Activated T-cell treated with anti-CD3 and anti-CD28 coated beads, Interleukin-2, amount 50 U/mL, for 1 hour (primary cell): ENCODE data around the gene PRKG1.
"Not testable (repeated sequence)": the region's sequence is repeated elsewhere in the genome, so short reads cannot be mapped to it uniquely, and the experiment has no call there.

Source experiments
- DNase-seq: peaks from one replicate; pipeline ENCODE4 v3.0.0-alpha.2; 2020

The PRKG1 gene

GRCh38 chr10:51668336-51668689, 594.0 kb downstream of the PRKG1 start:
- no peak for DNase-seq

- DNase-seq: no peak
Observed at GRCh38 chr10:51669041-51669440, 594.8 kb downstream of the PRKG1 start.

GRCh38 chr10:51672039-51672535, 597.8 kb downstream of the PRKG1 start:
- DNase-seq: no peak

GRCh38 chr10:51675088-51675487, 600.8 kb downstream of the PRKG1 start:
- DNase-seq: no peak

GRCh38 chr10:51679841-51680240, 605.6 kb downstream of the PRKG1 start:
- no peak for DNase-seq

- DNase-seq: no peak
Observed at GRCh38 chr10:51683031-51683691, 608.9 kb downstream of the PRKG1 start.

GRCh38 chr10:51685768-51686167, 611.5 kb downstream of the PRKG1 start:
- no peak for DNase-seq

GRCh38 chr10:51687296-51687695, 613.0 kb downstream of the PRKG1 start:
- no peak for DNase-seq

GRCh38 chr10:51688826-51689225, 614.5 kb downstream of the PRKG1 start:
- DNase-seq: not testable (repeated sequence)

- no peak for DNase-seq
Observed at GRCh38 chr10:51689536-51689935, 615.2 kb downstream of the PRKG1 start.

- no peak for DNase-seq
Observed at GRCh38 chr10:51691135-51691534, 616.8 kb downstream of the PRKG1 start.

GRCh38 chr10:51694086-51694768, 619.9 kb downstream of the PRKG1 start:
- DNase-seq: no peak

- no peak for DNase-seq
Observed at GRCh38 chr10:51696251-51696650, 622.0 kb downstream of the PRKG1 start.

GRCh38 chr10:51698473-51699063, 624.3 kb downstream of the PRKG1 start:
- DNase-seq: no peak

GRCh38 chr10:51699145-51699474, 624.8 kb downstream of the PRKG1 start:
- no peak for DNase-seq

GRCh38 chr10:51699475-51700227, 625.4 kb downstream of the PRKG1 start, which contains the start of gene CSTF2T:
Gene CSTF2T (minus strand): TSS chr10:51699595. CDS start chr10:51699549, 46 bp downstream.
- peak; percentile 88 for DNase-seq

- no peak for DNase-seq
Observed at GRCh38 chr10:51700228-51700817, 626.0 kb downstream of the PRKG1 start.

- DNase-seq: no peak
Observed at GRCh38 chr10:51705774-51706173, 631.5 kb downstream of the PRKG1 start.

GRCh38 chr10:51706225-51706624, 631.9 kb downstream of the PRKG1 start:
- no peak for DNase-seq

GRCh38 chr10:51707392-51707791, 633.1 kb downstream of the PRKG1 start:
- no peak for DNase-seq

GRCh38 chr10:51707821-51708424, 633.6 kb downstream of the PRKG1 start:
- DNase-seq: no peak

GRCh38 chr10:51708609-51709008, 634.3 kb downstream of the PRKG1 start:
- DNase-seq: no peak
